ENCODE measurements around the gene HAAO.
"Not testable (repeated sequence)": the region's sequence is repeated elsewhere in the genome, so short reads cannot be mapped to it uniquely, and the experiment has no call there.

Gene HAAO

GRCh38 chr2:42792583-42793333 lies at the start of gene HAAO:
Gene HAAO (minus strand): TSS chr2:42792583. CDS start chr2:42792536, 47 bp downstream.
- no peak for DNase-seq

- DNase-seq: no peak
Measured at GRCh38 chr2:42841344-42841743, 49.0 kb upstream of the HAAO start.

GRCh38 chr2:42840760-42841159 lies 48.4 kb upstream of the HAAO start:
- DNase-seq: no peak

DNA sequence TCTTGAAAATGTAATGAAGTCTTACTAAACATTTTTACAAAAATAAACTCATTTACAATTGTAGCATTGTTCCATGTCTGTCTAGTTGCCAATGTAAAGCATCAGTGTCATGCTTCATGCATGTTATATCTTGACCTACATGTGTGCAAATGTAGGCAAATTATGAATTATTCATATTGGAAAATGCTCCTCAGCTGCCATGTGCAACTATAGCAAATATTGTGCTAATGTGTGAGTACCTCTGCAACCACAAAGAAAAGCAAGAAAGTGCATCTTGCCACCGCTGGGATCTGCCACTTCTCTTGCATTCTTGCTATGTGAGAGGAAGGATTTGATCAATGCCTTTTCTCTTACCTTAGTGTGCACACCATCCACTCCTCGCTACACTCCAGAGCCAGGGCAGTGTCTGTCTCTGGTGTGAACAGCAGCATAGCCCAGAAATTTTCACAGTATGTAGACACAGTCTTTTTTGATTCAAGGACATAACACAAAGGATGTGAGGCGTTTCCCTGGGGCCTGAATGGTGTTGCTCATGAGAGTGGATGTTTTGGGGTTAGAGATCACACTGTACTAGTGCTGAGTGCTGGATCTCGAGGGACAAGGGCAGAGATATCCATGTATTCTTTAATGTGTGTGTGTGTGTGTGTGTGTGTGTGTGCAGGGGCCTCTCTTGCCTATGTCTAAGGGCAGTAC lies 47.6 kb upstream of the HAAO start:
- no peak for DNase-seq

- DNase-seq: no peak
Measured at GRCh38 chr2:42838133-42838532, 45.8 kb upstream of the HAAO start.

DNA sequence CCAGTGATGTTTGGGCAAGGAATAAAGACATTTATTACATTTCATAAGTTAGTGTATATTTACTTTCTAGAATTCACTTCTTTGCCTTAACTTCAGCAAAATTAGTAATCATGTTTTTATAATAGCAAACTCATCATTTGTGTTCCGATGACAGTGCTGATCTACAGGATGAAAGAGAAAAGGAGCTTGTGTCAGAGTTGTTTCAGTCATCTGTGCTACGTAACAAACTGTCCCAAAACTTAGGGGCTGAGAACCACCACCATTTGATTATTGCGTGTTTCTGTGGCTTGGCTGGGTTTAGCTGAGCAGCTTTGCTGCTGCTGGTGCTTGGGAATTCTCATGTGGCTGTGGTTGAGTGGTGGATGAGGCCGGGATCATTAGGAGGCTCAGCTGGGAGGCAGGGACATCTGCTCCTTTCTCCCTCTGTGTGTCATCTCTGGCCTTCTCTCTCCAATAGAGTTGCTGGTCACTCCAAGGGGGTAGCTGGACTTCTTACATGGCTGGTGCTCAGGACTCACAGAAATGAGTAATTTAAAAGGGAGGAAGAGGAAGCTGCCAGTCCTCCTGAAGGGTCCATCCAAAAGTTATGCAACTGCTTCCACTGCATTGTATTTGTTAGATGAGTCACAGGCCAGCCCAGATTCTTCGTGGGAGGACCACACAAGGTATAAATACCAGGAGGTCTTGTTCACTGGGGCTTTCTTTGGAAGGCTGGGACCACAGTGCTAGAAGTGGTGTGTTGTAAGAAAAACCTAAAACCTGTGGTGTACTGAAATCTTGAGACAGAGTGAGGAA lies 43.4 kb upstream of the HAAO start:
- DNase-seq: no peak

- no peak for DNase-seq
Measured at GRCh38 chr2:42834161-42834560, 41.8 kb upstream of the HAAO start.

DNA sequence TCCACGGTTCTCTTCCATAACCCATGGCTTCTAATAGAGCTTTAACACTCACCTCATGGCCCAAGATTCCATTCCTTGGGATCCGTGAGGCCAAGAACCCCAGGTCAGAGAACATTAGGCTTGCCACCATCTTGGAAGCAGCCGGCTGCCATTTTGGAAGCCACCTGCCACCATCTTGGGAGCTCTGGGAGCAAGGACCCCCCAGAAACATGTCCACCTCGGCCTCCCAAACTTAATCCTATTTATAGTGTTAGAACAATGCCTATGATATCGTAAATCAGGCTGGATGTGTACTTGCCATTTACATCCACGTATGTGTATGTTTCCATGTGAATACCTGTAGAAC lies 39.9 kb upstream of the HAAO start:
- no peak for DNase-seq

DNA sequence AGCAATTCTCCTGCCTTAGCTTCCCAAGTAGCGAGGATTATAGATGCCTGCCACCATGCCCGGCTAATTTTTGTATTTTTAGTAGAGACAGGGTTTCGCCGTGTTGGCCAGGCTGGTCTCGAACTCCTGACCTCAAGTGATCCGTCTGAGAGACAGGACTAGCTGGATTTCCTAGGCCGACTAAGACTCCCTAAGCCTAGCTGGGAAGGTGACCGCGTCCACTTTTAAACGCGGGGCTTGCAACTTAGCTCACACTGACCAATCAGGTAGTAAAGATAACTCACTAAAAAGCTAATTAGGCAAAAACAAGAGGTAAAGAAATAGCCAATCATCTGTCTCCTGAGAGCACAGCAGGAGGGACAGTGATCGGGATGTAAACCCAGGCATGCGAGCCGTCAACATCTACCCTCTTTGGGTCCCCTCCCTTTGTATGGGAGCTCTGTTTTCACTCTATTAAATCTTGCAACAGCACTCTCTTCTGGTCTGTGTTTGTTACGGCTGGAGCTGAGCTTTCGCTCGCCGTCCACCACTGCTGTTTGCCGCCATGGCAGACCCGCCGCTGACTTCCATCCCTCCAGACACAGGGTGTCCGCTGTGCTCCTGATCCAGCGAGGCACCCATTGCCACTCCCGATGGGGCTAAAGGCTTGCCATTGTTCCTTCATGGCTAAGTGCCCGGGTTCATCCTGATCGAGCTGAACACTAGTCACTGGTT lies 39.3 kb upstream of the HAAO start:
- DNase-seq: not testable (repeated sequence)

DNA sequence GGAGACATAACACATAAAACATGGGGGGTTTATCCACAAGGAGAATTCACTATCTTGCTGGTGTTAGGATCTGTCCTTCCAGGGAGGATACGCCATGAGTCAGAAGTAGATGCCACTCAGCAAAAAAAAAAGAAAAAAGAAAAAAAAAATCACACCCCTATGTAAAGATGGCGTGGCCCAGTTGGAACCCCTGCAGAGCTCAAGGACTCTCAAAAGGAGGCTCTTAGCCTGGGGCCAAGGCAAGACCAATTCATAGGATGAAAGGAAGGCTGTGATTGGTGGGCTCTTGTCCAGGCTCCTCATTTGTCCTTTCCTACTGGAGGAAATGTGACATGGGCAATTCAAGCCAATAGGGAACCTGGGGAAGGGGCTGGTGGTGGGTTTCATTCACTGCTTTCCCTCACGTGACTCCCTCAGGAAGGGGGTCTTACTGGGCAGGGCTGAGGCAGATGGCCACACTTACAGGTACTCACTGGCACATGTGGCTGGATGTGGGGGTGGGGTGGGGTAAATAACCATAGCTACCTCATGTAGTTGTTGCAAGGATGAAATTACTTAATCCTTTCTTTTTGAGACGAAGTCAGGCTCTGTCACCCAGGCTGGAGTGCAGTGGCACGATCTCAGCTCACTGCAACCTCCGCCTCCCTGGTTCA lies 38.7 kb upstream of the HAAO start:
- no peak for DNase-seq

GRCh38 chr2:42829671-42830440 lies 37.5 kb upstream of the HAAO start:
- DNase-seq: no peak

- peak; percentile 51 for DNase-seq
Measured at GRCh38 chr2:42828487-42829425, 36.4 kb upstream of the HAAO start.

DNA sequence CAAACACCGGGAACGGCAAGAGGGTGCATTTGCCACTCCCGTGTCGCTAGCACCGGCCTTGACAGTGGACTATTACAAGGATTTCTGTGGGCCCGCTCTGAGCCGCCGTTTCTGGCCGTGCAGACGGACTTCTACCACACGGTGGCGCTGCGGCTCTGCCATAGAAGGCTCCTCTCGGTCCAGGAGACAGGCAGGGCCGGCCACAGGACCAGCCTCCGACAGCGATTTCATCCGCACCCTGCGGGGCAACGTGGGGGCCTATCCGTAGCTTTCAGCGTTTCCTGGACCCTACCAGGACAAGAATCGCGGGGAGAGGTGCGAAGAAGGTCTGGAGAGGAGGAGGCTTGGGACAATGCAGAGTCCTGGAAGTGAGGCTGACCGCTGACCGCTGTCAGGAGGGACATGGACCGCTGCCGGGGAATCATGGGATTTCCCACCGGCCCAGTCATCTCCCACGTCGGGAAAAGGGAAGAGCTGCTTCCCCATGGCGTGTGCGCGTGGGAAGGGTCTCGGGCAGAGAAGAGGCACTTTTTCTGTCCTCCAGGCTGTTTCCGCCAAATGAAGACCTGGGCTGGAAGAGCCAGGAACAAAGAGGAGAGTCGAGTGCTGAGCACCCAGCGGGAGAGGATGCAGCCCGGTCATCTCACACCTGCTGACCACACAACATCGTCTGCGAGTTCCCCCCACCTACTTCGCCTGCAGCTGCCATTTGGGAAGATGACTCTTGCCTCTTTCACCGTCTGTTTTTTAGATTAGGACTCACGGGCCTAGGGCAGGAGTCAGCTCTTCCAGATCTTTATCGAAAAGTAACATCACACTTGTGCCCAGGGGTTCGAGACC lies 35.5 kb upstream of the HAAO start:
- DNase-seq: peak; percentile 63

DNA sequence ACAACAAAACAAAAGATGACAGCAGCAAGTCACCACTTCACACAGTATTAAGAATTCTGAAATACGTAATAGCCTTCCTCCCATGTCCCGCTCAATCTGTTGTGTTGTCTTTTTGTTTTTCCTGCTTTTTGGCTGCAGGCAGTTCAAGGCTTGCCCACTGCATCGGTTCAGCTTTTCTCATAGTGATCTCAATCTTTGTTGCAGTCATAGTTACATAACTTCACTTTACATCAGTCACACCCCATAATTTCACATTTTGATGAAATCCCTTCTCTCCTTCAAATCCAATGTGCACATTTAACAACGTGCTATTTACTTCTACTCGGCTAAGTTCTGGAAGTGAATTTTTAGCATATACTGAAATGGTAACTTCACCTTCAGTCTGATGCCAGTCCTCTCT lies 33.8 kb upstream of the HAAO start:
- DNase-seq: no peak

GRCh38 chr2:42824454-42824807 lies 32.0 kb upstream of the HAAO start:
- DNase-seq: no peak

DNA sequence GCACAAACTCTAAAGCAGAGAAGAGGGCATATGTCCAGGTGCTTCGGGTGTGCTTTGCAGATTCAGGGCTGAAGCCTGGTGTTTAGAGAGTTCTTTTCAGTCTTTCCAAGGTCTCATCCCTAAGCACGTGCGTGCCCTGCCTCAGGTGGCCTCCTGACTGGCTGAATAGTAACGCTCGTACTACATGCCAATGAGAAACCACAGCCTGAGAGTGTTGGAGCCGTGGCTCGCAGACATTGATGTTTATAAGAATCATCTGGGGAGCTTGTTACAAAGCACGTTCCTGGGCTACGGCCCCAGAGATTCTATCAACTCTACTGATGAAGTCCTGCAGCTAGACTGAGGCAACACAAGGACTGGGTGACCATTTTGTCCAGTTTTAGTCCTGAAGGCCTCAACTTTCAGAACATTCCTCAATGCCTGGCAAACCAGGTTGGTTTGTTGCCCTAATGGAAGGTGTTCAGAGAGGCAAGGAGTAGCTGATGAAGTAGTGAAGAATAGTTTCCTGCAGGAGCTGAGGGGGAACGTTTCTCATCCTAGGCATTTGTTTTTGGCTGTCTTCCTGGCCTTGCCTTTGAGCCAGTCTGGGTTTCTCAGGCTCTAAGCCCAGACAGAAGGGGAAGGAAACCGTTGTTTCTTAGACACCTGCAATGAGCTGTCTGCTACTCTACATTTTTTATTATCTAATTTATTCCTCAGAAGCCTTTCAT lies 31.5 kb upstream of the HAAO start:
- DNase-seq: no peak

DNA sequence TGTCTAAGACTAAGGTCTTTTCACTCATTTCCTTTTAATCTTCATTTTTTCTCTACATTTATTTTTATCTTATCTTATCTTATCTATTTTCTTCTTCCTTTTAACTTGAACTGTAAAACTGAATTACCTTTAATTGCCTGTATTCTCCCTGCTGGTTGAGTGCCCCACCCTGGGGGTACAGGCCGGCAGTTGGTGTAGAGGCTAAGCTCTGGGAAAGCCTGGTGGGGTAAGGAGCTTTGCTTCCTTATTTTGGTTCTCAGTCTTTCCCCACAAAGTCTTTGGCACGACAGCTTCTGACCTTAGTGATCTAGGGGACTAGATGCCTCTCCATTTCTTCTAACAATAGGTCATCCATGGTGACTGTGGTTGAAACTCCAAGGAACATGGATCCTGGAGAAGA lies 26.8 kb upstream of the HAAO start:
- no peak for DNase-seq

DNA sequence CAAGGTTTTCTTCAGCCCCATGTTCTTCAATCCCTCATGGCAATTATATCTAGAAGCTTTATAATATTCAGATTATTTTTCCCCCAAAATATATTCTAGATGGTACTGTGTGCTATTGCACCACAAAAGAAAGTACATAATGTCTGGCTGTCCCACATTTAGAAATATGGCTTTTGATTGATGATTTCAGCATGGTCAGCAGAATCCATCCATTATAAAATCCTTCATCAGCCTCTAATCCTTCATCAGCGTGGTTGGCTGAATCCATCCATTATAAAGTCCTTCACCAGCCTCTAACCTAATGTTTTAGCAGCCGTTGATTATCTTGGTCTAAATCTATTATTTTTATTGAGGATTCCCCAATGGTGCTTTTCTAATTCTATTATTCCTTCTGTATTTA lies 23.3 kb upstream of the HAAO start:
- DNase-seq: no peak

DNA sequence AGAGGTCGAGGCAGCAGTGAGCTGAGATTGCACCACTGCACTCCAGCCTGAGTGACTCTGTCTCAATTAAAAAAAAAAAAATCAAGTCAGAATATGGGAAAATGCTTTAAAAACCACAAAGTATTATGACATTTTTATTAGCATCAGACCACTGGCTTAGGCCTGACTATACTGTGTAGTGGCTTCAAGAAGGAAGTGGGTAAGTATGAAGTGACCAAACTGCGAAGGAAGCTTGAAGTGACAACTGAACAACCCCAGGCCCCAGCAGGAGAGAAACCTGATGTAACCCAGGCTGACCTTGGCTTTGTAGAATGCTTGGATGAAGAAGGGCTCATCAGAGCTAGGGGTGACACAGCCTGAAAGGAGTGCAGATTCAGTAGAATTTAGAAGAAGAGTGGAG lies 21.4 kb upstream of the HAAO start:
- DNase-seq: no peak

Measured in GDM1 (cell line).